ENCODE data around the gene NEURL1.

- no peak for TF ChIP-seq CTCF (IDR thresholded peaks at IDR 0.05)
- TF ChIP-seq POLR2AphosphoS5 (IDR thresholded peaks at IDR 0.05; ENCODE audit: insufficient read depth in 1 of 2, low read depth in 1 of 2): no peak
Observed at GRCh38 chr10:103599211-103599610, 105.7 kb downstream of the NEURL1 start.

Data from vagina (tissue), 2 donors.